ENCODE data around the gene STXBP5. TPM values are rescaled to one million over a fixed set of nuclear protein-coding genes. Genes with fewer than 3 reads are reported as not detected.

STXBP5 gene
- total and polyA plus RNA-seq, 9 of the 15 experiments (the other 6 are each of a cell fraction or from before 2014, with no cell fraction given): 23.3 to 172 (median 71.5) TPM

- no peaks in the 10 kb centered on the region for H4K20me1 ChIP-seq (replicated peaks; ENCODE audit: control insufficient read depth, insufficient read depth, low read length)
- H3K36me3 ChIP-seq (ENCODE audit: control insufficient read depth, insufficient read depth, low read length): peaks cover 88% of the 10 kb centered on the region
- H2AFZ ChIP-seq (ENCODE audit: low read depth, low read length): no peak overlapping the region
- H3K9me3 ChIP-seq (replicated peaks; ENCODE audit: control insufficient read depth, insufficient read depth, low read depth, low read length): no peaks in the 10 kb centered on the region
- DNase-seq (ENCODE audit: extremely low read depth in 1 of 4, low spot score in 3 of 4): no peak
- H3K4me2 ChIP-seq (ENCODE audit: insufficient read depth, low read length): no peak overlapping the region
- H3K27me3 ChIP-seq (ENCODE audit: control insufficient read depth in 2 of 2, insufficient read depth in 2 of 2, low read length in 2 of 2): no peaks in the 10 kb centered on the region
- CTCF ChIA-PET (ENCODE audit: low intra/inter-chr PET ratio): no interaction called here
- H3K4me1 ChIP-seq (replicated peaks in 1 of 2; ENCODE audit: control insufficient read depth in 2 of 2, insufficient read depth in 2 of 2, low read length in 2 of 2): no peaks in the 10 kb centered on the region
- no peaks in the 10 kb centered on the region for H3K9me1 ChIP-seq (ENCODE audit: control insufficient read depth, insufficient read depth, low read length)
- intact Hi-C loops (cut with micrococcal nuclease): no loop called here
- no peak for FAIRE-seq
- H3K79me2 ChIP-seq (ENCODE audit: control insufficient read depth, insufficient read depth, low read length): peaks cover 6% of the 10 kb centered on the region; the same call in 1 of the 3 replicates
- in situ Hi-C loops (cut with MboI): no loop called here
- H3K27ac ChIP-seq (ENCODE audit: extremely low read depth, low read depth, low read length): no peak overlapping the region
- WGBS (ENCODE audit: insufficient coverage, low coverage, missing lambda C conversion rate): 93% methylated on average over 1 of the region's 1 CpG
- no peak overlapping the region for H3K9ac ChIP-seq (ENCODE audit: insufficient read depth in 1 of 2, low read depth in 2 of 2, low read length in 2 of 2)
- POLR2A ChIA-PET: interaction anchor here (1.3 kb wide), 1 partner anchor 19 kb away, joined by 3 read pairs; no protein-coding TSS in a partner anchor
- BruUV-seq (replicated peaks): no TSS peak
- TF ChIP-seq MAX (CRISPR knock-in tag; IDR thresholded peaks at IDR 0.05) (no peak), E2F1 (CRISPR knock-in tag; IDR thresholded peaks at IDR 0.05) (no peak)
- no peak for ATAC-seq
- no peak overlapping the region for H3K4me3 ChIP-seq
These were observed 127.2 kb downstream of the STXBP5 start for GRCh38 chr6:147331401-147331800.

- Histone ChIP-seq H3K4me1 (replicated peaks in 1 of 2; ENCODE audit: control insufficient read depth in 2 of 2, insufficient read depth in 2 of 2, low read length in 2 of 2) (no peaks in the 10 kb centered on the region), H3K4me3 (no peak overlapping the region), H4K20me1 (replicated peaks; ENCODE audit: control insufficient read depth, insufficient read depth, low read length) (no peaks in the 10 kb centered on the region), H3K27me3 (ENCODE audit: control insufficient read depth in 2 of 2, insufficient read depth in 2 of 2, low read length in 2 of 2) (no peaks in the 10 kb centered on the region), H2AFZ (ENCODE audit: low read depth, low read length) (no peak overlapping the region), H3K9me1 (ENCODE audit: control insufficient read depth, insufficient read depth, low read length) (no peaks in the 10 kb centered on the region), H3K9me3 (replicated peaks; ENCODE audit: control insufficient read depth, insufficient read depth, low read depth, low read length) (no peaks in the 10 kb centered on the region), H3K36me3 (ENCODE audit: control insufficient read depth, insufficient read depth, low read length) (peaks cover 88% of the 10 kb centered on the region), H3K4me2 (ENCODE audit: insufficient read depth, low read length) (no peak overlapping the region), H3K27ac (ENCODE audit: extremely low read depth, low read depth, low read length) (no peak overlapping the region), H3K9ac (ENCODE audit: insufficient read depth in 1 of 2, low read depth in 2 of 2, low read length in 2 of 2) (no peak overlapping the region), H3K79me2 (ENCODE audit: control insufficient read depth, insufficient read depth, low read length) (no peaks in the 10 kb centered on the region)
- in situ Hi-C loops (cut with MboI): no loop called here
- no TSS peak for BruUV-seq (replicated peaks)
- ChIA-PET CTCF (ENCODE audit: low intra/inter-chr PET ratio) (no interaction called here), POLR2A (interaction anchor here (1.1 to 1.6 kb wide), 2 partner anchors 10 to 11 kb away, joined by 3 to 5 read pairs; no protein-coding TSS in a partner anchor)
- FAIRE-seq (no peak), ATAC-seq (no peak), DNase-seq (ENCODE audit: extremely low read depth in 1 of 4, low spot score in 3 of 4) (no peak)
- no peak for TF ChIP-seq SLC30A9 (CRISPR knock-in tag; IDR thresholded peaks at IDR 0.05)
- whole genome bisulfite sequencing (ENCODE audit: insufficient coverage, low coverage, missing lambda C conversion rate): 90% methylated on average over 3 of the region's 3 CpGs
- intact Hi-C loops (cut with micrococcal nuclease): no loop called here
These were observed 133.7 kb downstream of the STXBP5 start for GRCh38 chr6:147337921-147338320.

All from K562 (cell line).